ENCODE measurements around the gene SLC35F3. TPM values are rescaled to one million over a fixed set of nuclear protein-coding genes. Genes with fewer than 3 reads are reported as not detected.

Gene SLC35F3
- total RNA-seq, 1 donor from 2014 or later = 0.57 TPM

DNA sequence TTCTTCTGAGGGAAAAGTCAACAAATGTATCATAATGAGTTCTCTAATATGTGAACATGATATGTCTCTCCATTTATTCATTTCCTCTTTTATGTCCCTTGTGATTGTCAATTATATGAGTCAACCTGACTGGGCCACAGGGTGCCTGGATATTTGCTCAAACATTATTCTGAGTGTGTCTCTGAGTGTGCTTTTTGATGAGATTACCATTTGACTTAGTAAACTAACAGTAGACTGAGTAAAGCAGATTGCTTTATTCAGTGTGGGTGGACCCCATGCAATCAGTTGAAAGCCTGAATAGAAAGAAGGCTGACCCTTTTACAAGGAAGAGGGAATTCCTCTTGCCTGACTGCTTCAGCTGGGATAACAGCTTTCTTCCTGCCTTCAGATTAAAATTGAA, 142.6 kb downstream of the SLC35F3 start:
- no peak overlapping the region for H2AFZ ChIP-seq (ENCODE audit: low read depth, low read length)
- FAIRE-seq = no peak
- TF ChIP-seq EZH2 (IDR thresholded peaks at IDR 0.05; ENCODE audit: insufficient read depth, low read length) (no peak), CTCF (IDR thresholded peaks at IDR 0.05; ENCODE audit: insufficient read depth, low read depth, low read length) (no peak)

GRCh38 chr1:234062166-234062565, 157.7 kb downstream of the SLC35F3 start:
- FAIRE-seq = no peak
- no peaks in the 10 kb centered on the region for H3K27me3 Mint-ChIP-seq (ENCODE audit: low read depth, unreplicated experiment)
- Histone ChIP-seq H4K20me1 (ENCODE audit: insufficient read depth, low read length) (no peaks in the 10 kb centered on the region), H3K79me2 (ENCODE audit: insufficient read depth, low read length) (peaks cover 4% of the 10 kb centered on the region), H3K4me3 (ENCODE audit: insufficient read depth, low read depth, low read length) (no peak overlapping the region), H3K9me3 (ENCODE audit: insufficient read depth, low read depth, low read length) (no peaks in the 10 kb centered on the region), H3K4me1 (ENCODE audit: insufficient read depth, low read length) (no peaks in the 10 kb centered on the region), H3K27me3 (ENCODE audit: insufficient read depth, low read length) (no peaks in the 10 kb centered on the region), H3K27ac (ENCODE audit: low read depth, low read length) (no peak overlapping the region), H3K4me2 (ENCODE audit: low read length) (no peak overlapping the region), H3K9ac (ENCODE audit: low read length) (no peak overlapping the region), H3K36me3 (ENCODE audit: insufficient read depth, low read length) (no peaks in the 10 kb centered on the region), H2AFZ (ENCODE audit: low read depth, low read length) (no peak overlapping the region)
- H3K4me3 Mint-ChIP-seq (ENCODE audit: unreplicated experiment) = no peak overlapping the region
- no peaks in the 10 kb centered on the region for H3K4me1 Mint-ChIP-seq (ENCODE audit: low read depth, unreplicated experiment)
- no peak for DNase-seq (ENCODE audit: low read depth)
- H3K27ac Mint-ChIP-seq (ENCODE audit: unreplicated experiment) = no peak overlapping the region
- H3K36me3 Mint-ChIP-seq (ENCODE audit: low read depth, unreplicated experiment) = no peaks in the 10 kb centered on the region
- TF ChIP-seq EZH2 (IDR thresholded peaks at IDR 0.05; ENCODE audit: insufficient read depth, low read length) = no peak
- TF ChIP-seq CTCF (IDR thresholded peaks at IDR 0.05; ENCODE audit: insufficient read depth, low read depth, low read length) = no peak
- peaks cover 10% of the 10 kb centered on the region for H3K9me3 Mint-ChIP-seq (ENCODE audit: unreplicated experiment)

More for the DNA sequence above, 142.6 kb downstream of the SLC35F3 start:
- H3K4me3 ChIP-seq (ENCODE audit: insufficient read depth, low read depth, low read length) = no peak overlapping the region
- H3K36me3 ChIP-seq (ENCODE audit: insufficient read depth, low read length) = no peaks in the 10 kb centered on the region
- H3K9me3 ChIP-seq (ENCODE audit: insufficient read depth, low read depth, low read length) = no peaks in the 10 kb centered on the region
- Mint-ChIP-seq H3K9me3 (ENCODE audit: unreplicated experiment) (peaks cover 11% of the 10 kb centered on the region), H3K4me3 (ENCODE audit: unreplicated experiment) (no peak overlapping the region), H3K4me1 (ENCODE audit: low read depth, unreplicated experiment) (no peaks in the 10 kb centered on the region), H3K27ac (ENCODE audit: unreplicated experiment) (no peak overlapping the region), H3K36me3 (ENCODE audit: low read depth, unreplicated experiment) (no peaks in the 10 kb centered on the region), H3K27me3 (ENCODE audit: low read depth, unreplicated experiment) (no peaks in the 10 kb centered on the region)
- H3K79me2 ChIP-seq (ENCODE audit: insufficient read depth, low read length) = no peaks in the 10 kb centered on the region
- no peaks in the 10 kb centered on the region for H4K20me1 ChIP-seq (ENCODE audit: insufficient read depth, low read length)
- H3K27ac ChIP-seq (ENCODE audit: low read depth, low read length) = no peak overlapping the region
- peak overlapping the region; percentile 28 for H3K4me2 ChIP-seq (ENCODE audit: low read length)
- peaks cover 4% of the 10 kb centered on the region for H3K4me1 ChIP-seq (ENCODE audit: insufficient read depth, low read length)
- no peak overlapping the region for H3K9ac ChIP-seq (ENCODE audit: low read length)
- no peaks in the 10 kb centered on the region for H3K27me3 ChIP-seq (ENCODE audit: insufficient read depth, low read length)
- no peak for DNase-seq (ENCODE audit: low read depth)

- Histone ChIP-seq H3K4me1 (ENCODE audit: insufficient read depth, low read length) (no peaks in the 10 kb centered on the region), H3K36me3 (ENCODE audit: insufficient read depth, low read length) (no peaks in the 10 kb centered on the region), H3K9me3 (ENCODE audit: insufficient read depth, low read depth, low read length) (no peaks in the 10 kb centered on the region), H3K9ac (ENCODE audit: low read length) (no peak overlapping the region), H3K4me3 (ENCODE audit: insufficient read depth, low read depth, low read length) (no peak overlapping the region), H2AFZ (ENCODE audit: low read depth, low read length) (no peak overlapping the region), H3K27ac (ENCODE audit: low read depth, low read length) (no peak overlapping the region), H3K27me3 (ENCODE audit: insufficient read depth, low read length) (no peaks in the 10 kb centered on the region), H4K20me1 (ENCODE audit: insufficient read depth, low read length) (no peaks in the 10 kb centered on the region), H3K79me2 (ENCODE audit: insufficient read depth, low read length) (peaks cover 4% of the 10 kb centered on the region), H3K4me2 (ENCODE audit: low read length) (no peak overlapping the region)
- DNase-seq (ENCODE audit: low read depth) (peak; percentile 51), FAIRE-seq (no peak)
- Mint-ChIP-seq H3K9me3 (ENCODE audit: unreplicated experiment) (peaks cover 8% of the 10 kb centered on the region), H3K4me1 (ENCODE audit: low read depth, unreplicated experiment) (no peaks in the 10 kb centered on the region), H3K27me3 (ENCODE audit: low read depth, unreplicated experiment) (no peaks in the 10 kb centered on the region), H3K27ac (ENCODE audit: unreplicated experiment) (no peak overlapping the region), H3K4me3 (ENCODE audit: unreplicated experiment) (no peak overlapping the region), H3K36me3 (ENCODE audit: low read depth, unreplicated experiment) (no peaks in the 10 kb centered on the region)
- no peak for TF ChIP-seq EZH2 (IDR thresholded peaks at IDR 0.05; ENCODE audit: insufficient read depth, low read length)
- peak; percentile 75 for TF ChIP-seq CTCF (IDR thresholded peaks at IDR 0.05; ENCODE audit: insufficient read depth, low read depth, low read length)
Observed at GRCh38 chr1:234065794-234066447, 161.4 kb downstream of the SLC35F3 start.

Data from astrocyte (in vitro differentiated cells and primary cell).